HL-60 (cell line): Measurements from ENCODE around the gene TSPAN15.

Source experiments
- CTCF ChIP-seq: IDR thresholded peaks from one replicate; pipeline ENCODE4 v1.5.1; 2011; ENCODE audit warnings: low read length, control low read depth, inconsistent platforms; ENCODE audit not compliant: insufficient read depth
- GABPA ChIP-seq: IDR thresholded peaks from 2 replicates; pipeline ENCODE4 v1.6.1; 2012; ENCODE audit warnings: low read depth
- REST ChIP-seq: IDR thresholded peaks from 2 replicates; pipeline ENCODE4 v1.6.1; 2012; ENCODE audit warnings: low read depth; ENCODE audit not compliant: insufficient replicate concordance

GRCh38 chr10:69541463-69541862 is 90.2 kb downstream of the TSPAN15 start:
- TF ChIP-seq CTCF (no peak), REST (no peak), GABPA (no peak)
